ENCODE measurements around the gene TEKTIP1.

DNA sequence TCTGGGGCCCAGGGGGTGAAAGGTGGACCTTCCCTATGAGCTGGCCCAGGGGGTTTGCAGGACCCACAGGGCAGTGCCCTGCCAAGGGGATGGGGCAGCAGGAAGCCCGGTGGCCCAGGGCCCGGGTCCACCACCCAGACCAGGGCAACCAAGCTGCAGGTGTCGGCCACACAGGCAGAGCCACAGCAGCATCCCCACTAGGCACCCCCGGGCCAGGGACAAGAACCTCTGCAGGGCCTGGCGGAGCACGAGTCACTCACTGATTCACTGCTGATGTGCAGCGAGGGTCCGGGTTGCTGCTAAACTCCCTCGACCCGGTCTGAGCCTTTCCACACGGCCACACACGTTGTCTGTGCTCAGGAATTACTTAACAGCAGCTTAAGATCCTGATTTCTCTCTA lies 24.0 kb upstream of the TEKTIP1 start:
- no peak for TF ChIP-seq CTCF (IDR thresholded peaks at IDR 0.05)
- TF ChIP-seq EP300 (IDR thresholded peaks at IDR 0.05), result no peak
- no peak for TF ChIP-seq POLR2A (IDR thresholded peaks at IDR 0.05)
